A673 (cell line): ENCODE data around the gene PLEKHA3. TPM values are rescaled to one million over a fixed set of nuclear protein-coding genes. Genes with fewer than 3 reads are reported as not detected.

Experiments used
- BruUV-seq: library from RNA; stranded (reverse); fragments of 400-500 nt; replicated peaks from 2 replicates; lab custom pipeline; 2021; lab: Mats Ljungman, UMichigan
- CTCF ChIA-PET: fragments of 300-600 bp; sonication (Branson Sonifier 250); formaldehyde crosslinking; loops from one replicate; lab custom pipeline; 2022; ENCODE audit warnings: antibody characterized with exemption; lab: Charles Lee
- POLR2A ChIA-PET: fragments of 300-600 bp; sonication (Branson Sonifier 250); formaldehyde crosslinking; loops from one replicate; lab custom pipeline; 2022; ENCODE audit warnings: antibody characterized with exemption; ENCODE audit not compliant: low non-redundant PET; lab: Charles Lee
- DNase-seq: peaks from one replicate; pipeline ENCODE4 v3.0.0-alpha.2; 2015; ENCODE audit warnings: low spot score
- H3K27ac ChIP-seq: fragments of 200-600 bp; sonication (generic); 2 replicates; pipeline ENCODE4 v1.5.1; 2016; ENCODE audit warnings: mixed run types, low read depth, mild to moderate bottlenecking, mixed read lengths, antibody characterized with exemption, low read length; ENCODE audit not compliant: poor library complexity, severe bottlenecking
- H3K27me3 ChIP-seq: fragments of 200-600 bp; sonication (generic); replicated peaks from 2 replicates; pipeline ENCODE4 v1.6.1; 2017; ENCODE audit warnings: mixed run types, low read depth, mild to moderate bottlenecking, mixed read lengths, antibody characterized with exemption, low read length; ENCODE audit not compliant: insufficient read depth, poor library complexity
- H3K36me3 ChIP-seq: fragments of 200-600 bp; sonication (generic); 2 replicates; pipeline ENCODE4 v1.6.1; 2016; ENCODE audit warnings: mixed run types, mild to moderate bottlenecking, mixed read lengths, antibody characterized with exemption, low read length; ENCODE audit not compliant: insufficient read depth, poor library complexity, severe bottlenecking
- H3K4me1 ChIP-seq: fragments of 200-600 bp; sonication (generic); 2 replicates; pipeline ENCODE4 v1.6.1; 2017; ENCODE audit warnings: mixed run types, mild to moderate bottlenecking, mixed read lengths, antibody characterized with exemption, low read length; ENCODE audit not compliant: insufficient read depth, poor library complexity, severe bottlenecking
- H3K4me3 ChIP-seq: fragments of 200-600 bp; sonication (generic); 2 replicates; pipeline ENCODE4 v1.5.1; 2016; ENCODE audit warnings: low read depth, mixed run types, mild to moderate bottlenecking, mixed read lengths, low read length; ENCODE audit not compliant: poor library complexity, severe bottlenecking
- H3K9me3 ChIP-seq: fragments of 200-600 bp; sonication (generic); 2 replicates; pipeline ENCODE4 v1.6.1; 2016; ENCODE audit warnings: mixed run types, low read depth, mild to moderate bottlenecking, mixed read lengths, antibody characterized with exemption, low read length; ENCODE audit not compliant: poor library complexity, severe bottlenecking
- EZH2 ChIP-seq: fragments of 200-600 bp; sonication (generic); IDR thresholded peaks from 2 replicates; pipeline ENCODE4 v1.6.1; 2017; ENCODE audit warnings: borderline replicate concordance, low read depth, mild to moderate bottlenecking, mixed read lengths, antibody characterized with exemption, low read length; ENCODE audit not compliant: poor library complexity, severe bottlenecking
- intact Hi-C: fragments of 100-400 bp; cut with micrococcal nuclease; formaldehyde crosslinking; loops from one replicate; pipeline ENCODE4 v1.10.0; 2022; ENCODE audit not compliant: unreplicated experiment
- total RNA-seq: library from RNA; stranded (reverse); gene quantifications from 2 replicates; pipeline ENCODE4 v1.2.3, GENCODE V29; 2021
- TF ChIP-seq, protein P1 (sequence below): fragments of 300-800, 200-600 bp; sonication (generic); conservative IDR thresholded peaks from 2 replicates; pipeline ENCODE4 v1.5.1; 2017; ENCODE audit warnings: low read depth, mild to moderate bottlenecking, antibody characterized with exemption, low read length, moderate library complexity, mixed read lengths

The PLEKHA3 gene
- total RNA-seq, 1 experiment from 2014 or later = 27.0 TPM

DNA sequence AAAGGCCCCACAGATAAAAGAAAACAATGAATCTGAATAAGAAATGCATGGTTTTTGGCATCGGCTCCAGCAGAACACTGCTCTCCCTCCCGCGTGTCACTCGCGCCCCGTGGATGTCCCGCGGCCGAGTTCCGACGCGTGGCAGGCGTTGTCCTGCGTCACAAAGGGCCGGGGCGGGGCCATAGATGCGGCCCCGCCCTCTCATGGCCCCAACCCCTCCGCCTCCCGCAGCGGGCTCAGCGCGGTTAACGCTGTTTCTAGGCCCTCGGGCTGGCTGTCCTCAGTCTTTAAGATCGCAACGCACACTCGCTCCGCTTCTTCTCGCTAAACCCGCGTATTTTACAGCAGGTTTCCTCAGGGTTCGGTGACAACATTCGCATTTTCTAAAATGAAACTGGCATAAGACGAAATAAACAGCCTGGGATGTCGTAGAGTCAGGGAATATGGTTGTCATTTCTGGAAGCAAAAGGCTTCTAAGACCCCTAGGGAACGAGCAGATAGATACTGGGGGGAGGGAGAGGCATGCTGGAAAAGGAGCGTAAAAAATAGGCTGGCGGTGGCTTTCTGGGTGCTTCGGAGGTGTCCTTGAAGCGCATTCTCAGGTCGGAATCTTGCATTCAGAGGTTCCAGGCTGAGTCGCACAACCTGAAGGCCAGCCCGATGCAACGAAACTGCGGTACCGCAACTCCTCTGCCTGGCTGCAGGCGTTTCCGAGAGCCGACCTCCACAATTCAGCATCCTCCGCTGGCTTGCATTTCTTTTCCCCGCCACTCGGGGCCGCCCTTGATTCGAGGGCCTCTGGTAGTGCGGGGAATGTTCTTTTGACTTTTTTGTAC is 1.6 kb upstream of the PLEKHA3 start, which contains the start of gene FKBP7:
Gene FKBP7 (minus strand): TSS at position 162 of the 836 bp plus-strand sequence. CDS start 101 bp downstream, at position 61.
- Histone ChIP-seq H3K9me3 (no peaks in the 10 kb centered on the region), H3K27ac (peak within 1 kb of the TSS; percentile 92), H3K4me3 (peak within 1 kb of the TSS; percentile 60), H3K27me3 (no peaks in the 10 kb centered on the region), H3K4me1 (peaks cover 32% of the 10 kb centered on the region), H3K36me3 (no peaks in the 10 kb centered on the region)
- TF ChIP-seq, protein P1, sequence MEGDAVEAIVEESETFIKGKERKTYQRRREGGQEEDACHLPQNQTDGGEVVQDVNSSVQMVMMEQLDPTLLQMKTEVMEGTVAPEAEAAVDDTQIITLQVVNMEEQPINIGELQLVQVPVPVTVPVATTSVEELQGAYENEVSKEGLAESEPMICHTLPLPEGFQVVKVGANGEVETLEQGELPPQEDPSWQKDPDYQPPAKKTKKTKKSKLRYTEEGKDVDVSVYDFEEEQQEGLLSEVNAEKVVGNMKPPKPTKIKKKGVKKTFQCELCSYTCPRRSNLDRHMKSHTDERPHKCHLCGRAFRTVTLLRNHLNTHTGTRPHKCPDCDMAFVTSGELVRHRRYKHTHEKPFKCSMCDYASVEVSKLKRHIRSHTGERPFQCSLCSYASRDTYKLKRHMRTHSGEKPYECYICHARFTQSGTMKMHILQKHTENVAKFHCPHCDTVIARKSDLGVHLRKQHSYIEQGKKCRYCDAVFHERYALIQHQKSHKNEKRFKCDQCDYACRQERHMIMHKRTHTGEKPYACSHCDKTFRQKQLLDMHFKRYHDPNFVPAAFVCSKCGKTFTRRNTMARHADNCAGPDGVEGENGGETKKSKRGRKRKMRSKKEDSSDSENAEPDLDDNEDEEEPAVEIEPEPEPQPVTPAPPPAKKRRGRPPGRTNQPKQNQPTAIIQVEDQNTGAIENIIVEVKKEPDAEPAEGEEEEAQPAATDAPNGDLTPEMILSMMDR = peak; percentile 84
- TF ChIP-seq EZH2 = no peak
- intact Hi-C loops = loop anchor here (1.0 kb wide), 1 partner anchor 27 kb away; the partner anchor contains the start of genes PJVK and PRKRA
- CTCF ChIA-PET = no interaction called here
- POLR2A ChIA-PET = no interaction called here
- BruUV-seq = no TSS peak
- DNase-seq = peak; percentile 94

DNA sequence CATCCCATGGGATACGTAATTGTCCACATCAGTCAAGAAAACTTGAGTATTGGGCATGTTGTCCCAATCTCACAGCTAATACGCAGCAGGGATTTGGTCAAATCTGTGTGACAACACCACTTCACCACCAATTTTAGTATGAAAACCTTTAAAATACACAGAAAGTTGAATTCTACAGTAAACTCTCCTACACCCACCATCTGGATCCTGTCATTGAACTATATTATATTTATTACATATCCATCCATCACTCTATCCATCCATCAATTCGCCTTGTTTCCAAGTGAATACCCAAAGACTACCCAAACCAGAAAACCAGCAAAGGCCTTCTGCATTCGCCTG is 1.0 kb upstream of the PLEKHA3 start:
- H3K4me3 ChIP-seq = peak overlapping the region; percentile 60
- ChIA-PET POLR2A (no interaction called here), CTCF (no interaction called here)
- H3K4me1 ChIP-seq = peaks cover 31% of the 10 kb centered on the region
- no peaks in the 10 kb centered on the region for H3K36me3 ChIP-seq
- TF ChIP-seq, protein P1 = no peak
- TF ChIP-seq EZH2 = no peak
- intact Hi-C loops = no loop called here
- no peaks in the 10 kb centered on the region for H3K27me3 ChIP-seq
- peak overlapping the region; percentile 92 for H3K27ac ChIP-seq
- BruUV-seq = no TSS peak
- H3K9me3 ChIP-seq = no peaks in the 10 kb centered on the region
- no peak for DNase-seq

DNA sequence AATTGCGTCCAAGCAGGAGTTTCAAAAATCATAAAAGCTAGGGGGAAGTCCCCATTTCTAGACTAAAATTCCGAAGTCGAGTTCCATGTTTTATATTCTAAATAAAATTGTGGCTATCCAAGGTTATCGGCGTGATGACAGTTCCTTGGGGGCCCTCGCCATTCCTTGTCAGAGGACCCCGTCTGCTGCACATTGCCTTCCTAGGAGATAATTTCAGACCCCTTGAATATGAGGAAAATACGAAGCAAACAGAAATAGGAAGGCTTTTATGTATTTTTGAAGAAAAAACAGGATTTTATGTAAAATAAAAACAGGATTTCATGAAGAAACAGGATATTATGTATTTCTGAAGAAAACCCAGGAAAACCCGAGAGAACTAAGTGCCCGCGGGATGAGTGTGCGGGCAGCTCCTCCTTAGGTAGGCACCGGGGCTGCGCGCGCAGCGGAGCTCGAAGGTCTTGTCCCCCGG is 465 bp upstream of the PLEKHA3 start:
- ChIA-PET CTCF (no interaction called here), POLR2A (no interaction called here)
- Histone ChIP-seq H3K27ac (peak overlapping the region; percentile 79), H3K27me3 (no peaks in the 10 kb centered on the region), H3K4me3 (peak overlapping the region; percentile 76), H3K9me3 (no peaks in the 10 kb centered on the region), H3K4me1 (peaks cover 34% of the 10 kb centered on the region), H3K36me3 (no peaks in the 10 kb centered on the region)
- no TSS peak for BruUV-seq
- DNase-seq = no peak
- intact Hi-C loops = loop anchor here (5.0 kb wide), 1 partner anchor 1528 kb away; the partner anchor contains the start of gene CWC22
- TF ChIP-seq, protein P1 = no peak
- no peak for TF ChIP-seq EZH2
